ENCODE data around the gene SYK. TPM values are rescaled to one million over a fixed set of nuclear protein-coding genes. Genes with fewer than 3 reads are reported as not detected.

The SYK gene
- total and polyA plus RNA-seq, 2 experiments from 2014 or later: 4.9 to 5.1 TPM

DNA sequence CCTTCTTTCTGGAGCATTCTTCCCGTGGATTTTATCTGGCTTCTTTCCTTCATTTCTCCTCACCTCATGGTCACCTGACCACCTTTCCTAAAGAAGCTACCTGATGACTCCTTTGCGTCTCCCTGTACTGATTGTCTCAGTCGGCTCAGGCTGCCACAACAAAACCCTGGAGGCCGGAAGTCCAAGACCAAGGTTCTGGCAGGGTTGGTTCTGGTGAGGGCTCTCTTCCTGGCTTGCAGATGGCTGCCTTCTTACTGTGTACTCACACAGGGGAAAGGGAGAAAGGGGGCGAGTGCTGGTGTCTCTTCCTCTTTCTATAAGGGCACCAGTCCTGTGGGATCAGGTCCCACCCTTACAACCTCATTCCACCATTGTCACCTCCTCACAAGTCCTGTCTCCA, 140.0 kb downstream of the SYK start:
- H3K79me2 ChIP-seq: no peaks in the 10 kb centered on the region
- no peak overlapping the region for H3K27ac ChIP-seq
- no peaks in the 10 kb centered on the region for H3K36me3 ChIP-seq (replicated peaks; ENCODE audit: insufficient read depth, low read depth)
- no peak overlapping the region for H2AFZ ChIP-seq
- H3K27me3 ChIP-seq: no peaks in the 10 kb centered on the region
- no peaks in the 10 kb centered on the region for H4K20me1 ChIP-seq (ENCODE audit: insufficient read depth, poor library complexity, severe bottlenecking)
- 91% methylated on average over 5 of the region's 5 CpGs for WGBS (ENCODE audit: low lambda C conversion rate, missing lambda C conversion rate)
- H3K4me3 ChIP-seq: no peak overlapping the region
- H3K4me2 ChIP-seq: no peak overlapping the region
- no peaks in the 10 kb centered on the region for H3K9me3 ChIP-seq (ENCODE audit: low read depth)
- H3K9me2 ChIP-seq (replicated peaks; ENCODE audit: insufficient read depth): no peaks in the 10 kb centered on the region
- H3K4me1 ChIP-seq (ENCODE audit: insufficient read depth): no peaks in the 10 kb centered on the region
- no peak for DNase-seq (ENCODE audit: low spot score)
- TF ChIP-seq, protein P1, sequence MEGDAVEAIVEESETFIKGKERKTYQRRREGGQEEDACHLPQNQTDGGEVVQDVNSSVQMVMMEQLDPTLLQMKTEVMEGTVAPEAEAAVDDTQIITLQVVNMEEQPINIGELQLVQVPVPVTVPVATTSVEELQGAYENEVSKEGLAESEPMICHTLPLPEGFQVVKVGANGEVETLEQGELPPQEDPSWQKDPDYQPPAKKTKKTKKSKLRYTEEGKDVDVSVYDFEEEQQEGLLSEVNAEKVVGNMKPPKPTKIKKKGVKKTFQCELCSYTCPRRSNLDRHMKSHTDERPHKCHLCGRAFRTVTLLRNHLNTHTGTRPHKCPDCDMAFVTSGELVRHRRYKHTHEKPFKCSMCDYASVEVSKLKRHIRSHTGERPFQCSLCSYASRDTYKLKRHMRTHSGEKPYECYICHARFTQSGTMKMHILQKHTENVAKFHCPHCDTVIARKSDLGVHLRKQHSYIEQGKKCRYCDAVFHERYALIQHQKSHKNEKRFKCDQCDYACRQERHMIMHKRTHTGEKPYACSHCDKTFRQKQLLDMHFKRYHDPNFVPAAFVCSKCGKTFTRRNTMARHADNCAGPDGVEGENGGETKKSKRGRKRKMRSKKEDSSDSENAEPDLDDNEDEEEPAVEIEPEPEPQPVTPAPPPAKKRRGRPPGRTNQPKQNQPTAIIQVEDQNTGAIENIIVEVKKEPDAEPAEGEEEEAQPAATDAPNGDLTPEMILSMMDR (IDR thresholded peaks at IDR 0.05; ENCODE audit: poor library complexity): no peak
- TF ChIP-seq EZH2 (IDR thresholded peaks at IDR 0.05; ENCODE audit: borderline replicate concordance) (no peak), EZH2phosphoT487 (IDR thresholded peaks at IDR 0.05; ENCODE audit: low read depth, severe bottlenecking, unreplicated experiment) (no peak)

DNA sequence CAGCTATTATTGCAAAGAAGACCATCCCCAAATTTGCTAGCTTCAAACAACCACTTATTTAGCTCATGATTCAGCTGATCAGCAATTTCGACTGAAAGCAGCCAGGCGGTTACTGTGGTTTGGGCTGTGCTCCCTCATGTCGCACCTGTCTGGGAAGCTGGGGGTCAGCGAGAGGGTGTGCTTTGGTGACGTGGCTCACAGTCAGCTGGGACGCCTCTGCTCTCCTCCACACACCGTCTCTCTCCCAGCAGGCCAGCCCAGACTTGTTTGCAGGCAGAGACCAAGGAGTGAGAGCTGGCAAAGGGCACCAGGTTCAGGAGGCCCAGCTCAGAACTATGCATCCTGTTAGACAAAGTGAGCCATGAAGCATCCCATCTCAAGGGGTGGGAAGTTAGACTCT, 140.9 kb downstream of the SYK start:
- Histone ChIP-seq H2AFZ (no peak overlapping the region), H3K79me2 (no peaks in the 10 kb centered on the region), H3K36me3 (replicated peaks; ENCODE audit: insufficient read depth, low read depth) (no peaks in the 10 kb centered on the region), H3K27me3 (no peaks in the 10 kb centered on the region), H3K27ac (no peak overlapping the region), H3K9me3 (ENCODE audit: low read depth) (no peaks in the 10 kb centered on the region), H3K4me3 (no peak overlapping the region), H3K4me2 (no peak overlapping the region), H4K20me1 (ENCODE audit: insufficient read depth, poor library complexity, severe bottlenecking) (no peaks in the 10 kb centered on the region), H3K4me1 (ENCODE audit: insufficient read depth) (no peaks in the 10 kb centered on the region), H3K9me2 (replicated peaks; ENCODE audit: insufficient read depth) (no peaks in the 10 kb centered on the region)
- TF ChIP-seq, protein P1 (IDR thresholded peaks at IDR 0.05; ENCODE audit: poor library complexity): no peak
- TF ChIP-seq EZH2 (IDR thresholded peaks at IDR 0.05; ENCODE audit: borderline replicate concordance): no peak
- TF ChIP-seq EZH2phosphoT487 (IDR thresholded peaks at IDR 0.05; ENCODE audit: low read depth, severe bottlenecking, unreplicated experiment): no peak
- no peak for DNase-seq (ENCODE audit: low spot score)
- 79% methylated on average over 7 of the region's 7 CpGs for WGBS (ENCODE audit: low lambda C conversion rate, missing lambda C conversion rate)

DNA sequence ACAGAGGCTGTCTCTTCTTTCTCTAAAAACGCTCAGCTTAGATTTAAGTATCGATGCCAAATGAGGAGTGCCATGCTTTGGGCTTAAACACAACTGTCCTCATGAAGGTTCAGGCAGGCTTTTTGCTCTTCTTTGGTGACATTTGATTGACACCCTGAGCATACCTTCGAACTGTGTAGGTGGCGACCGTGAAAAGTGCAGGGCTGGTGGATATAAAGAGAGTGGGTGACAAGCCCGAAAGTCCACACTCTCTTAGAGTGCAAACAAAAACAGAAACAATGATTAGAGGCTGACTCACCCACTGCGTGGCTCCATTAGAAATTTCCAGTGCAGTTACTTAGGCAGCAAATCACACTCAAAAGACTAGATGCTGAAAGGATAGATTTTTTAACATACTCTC, 141.7 kb downstream of the SYK start:
- WGBS (ENCODE audit: low lambda C conversion rate, missing lambda C conversion rate): 64% methylated on average over 7 of the region's 7 CpGs
- no peaks in the 10 kb centered on the region for H4K20me1 ChIP-seq (ENCODE audit: insufficient read depth, poor library complexity, severe bottlenecking)
- H3K36me3 ChIP-seq (replicated peaks; ENCODE audit: insufficient read depth, low read depth): no peaks in the 10 kb centered on the region
- H3K27ac ChIP-seq: no peak overlapping the region
- H3K79me2 ChIP-seq: no peaks in the 10 kb centered on the region
- H3K4me2 ChIP-seq: no peak overlapping the region
- H3K9me2 ChIP-seq (replicated peaks; ENCODE audit: insufficient read depth): no peaks in the 10 kb centered on the region
- H3K4me1 ChIP-seq (ENCODE audit: insufficient read depth): no peaks in the 10 kb centered on the region
- no peak for DNase-seq (ENCODE audit: low spot score)
- H2AFZ ChIP-seq: no peak overlapping the region
- TF ChIP-seq EZH2 (IDR thresholded peaks at IDR 0.05; ENCODE audit: borderline replicate concordance) (no peak), EZH2phosphoT487 (IDR thresholded peaks at IDR 0.05; ENCODE audit: low read depth, severe bottlenecking, unreplicated experiment) (no peak)
- TF ChIP-seq, protein P1 (IDR thresholded peaks at IDR 0.05; ENCODE audit: poor library complexity): no peak
- no peaks in the 10 kb centered on the region for H3K9me3 ChIP-seq (ENCODE audit: low read depth)
- no peak overlapping the region for H3K4me3 ChIP-seq
- H3K27me3 ChIP-seq: no peaks in the 10 kb centered on the region

DNA sequence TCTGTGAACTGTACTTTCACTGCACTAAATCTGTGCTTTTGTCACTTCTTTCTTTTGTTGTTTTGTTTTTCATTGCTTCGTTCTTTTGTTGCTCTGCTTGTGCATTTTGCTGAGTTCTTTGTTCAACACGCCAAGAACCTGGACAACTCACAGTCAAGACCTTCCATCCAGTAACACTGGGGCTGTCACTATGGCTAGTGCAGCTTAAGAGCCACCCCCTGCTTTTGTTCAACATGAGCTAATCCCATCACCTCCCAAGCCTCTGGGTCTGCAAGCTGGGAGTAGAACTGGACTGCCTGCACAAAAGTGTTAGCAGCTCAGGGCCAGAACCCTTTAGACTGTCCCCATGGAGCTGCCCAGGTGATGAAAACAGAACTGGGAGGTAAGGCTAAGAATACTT, 143.7 kb downstream of the SYK start:
- DNase-seq (ENCODE audit: low spot score): no peak
- no peaks in the 10 kb centered on the region for H3K79me2 ChIP-seq
- H3K4me1 ChIP-seq (ENCODE audit: insufficient read depth): no peaks in the 10 kb centered on the region
- no peak overlapping the region for H3K4me2 ChIP-seq
- TF ChIP-seq EZH2phosphoT487 (IDR thresholded peaks at IDR 0.05; ENCODE audit: low read depth, severe bottlenecking, unreplicated experiment): no peak
- TF ChIP-seq, protein P1 (IDR thresholded peaks at IDR 0.05; ENCODE audit: poor library complexity): no peak
- TF ChIP-seq EZH2 (IDR thresholded peaks at IDR 0.05; ENCODE audit: borderline replicate concordance): no peak
- no peaks in the 10 kb centered on the region for H3K9me2 ChIP-seq (replicated peaks; ENCODE audit: insufficient read depth)
- 96% methylated on average over 2 of the region's 2 CpGs for WGBS (ENCODE audit: low lambda C conversion rate, missing lambda C conversion rate)
- H3K27me3 ChIP-seq: no peaks in the 10 kb centered on the region
- no peak overlapping the region for H2AFZ ChIP-seq
- H3K36me3 ChIP-seq (replicated peaks; ENCODE audit: insufficient read depth, low read depth): no peaks in the 10 kb centered on the region
- H3K9me3 ChIP-seq (ENCODE audit: low read depth): no peaks in the 10 kb centered on the region
- no peak overlapping the region for H3K4me3 ChIP-seq
- no peaks in the 10 kb centered on the region for H4K20me1 ChIP-seq (ENCODE audit: insufficient read depth, poor library complexity, severe bottlenecking)
- no peak overlapping the region for H3K27ac ChIP-seq
